Mesenchymal stem cell (in vitro differentiated cells and primary cell): ENCODE data around the gene TNFAIP2.

Source experiments
- DNase-seq: peaks from one replicate; pipeline ENCODE4 v3.0.0-alpha.2; 2013
- H2AFZ ChIP-seq: one replicate; pipeline ENCODE4 v1.6.1; 2013; ENCODE audit warnings: low read depth, mild to moderate bottlenecking, control low read depth, inconsistent platforms, low read length, moderate library complexity
- H2AK5ac ChIP-seq: 2 replicates; pipeline ENCODE4 v1.6.1; 2013; ENCODE audit warnings: low read length, moderate library complexity, mild to moderate bottlenecking, inconsistent platforms; ENCODE audit not compliant: severe bottlenecking
- H2BK120ac ChIP-seq: one replicate; pipeline ENCODE4 v1.6.1; 2013; ENCODE audit warnings: low read depth, mild to moderate bottlenecking, inconsistent platforms, low read length, moderate library complexity
- H2BK12ac ChIP-seq, 2 experiments: one replicate each; pipeline ENCODE4 v1.6.1; 2013; ENCODE audit warnings: inconsistent platforms in 2 of 2, low read length in 2 of 2, mild to moderate bottlenecking in 2 of 2, moderate library complexity in 2 of 2, control low read depth in 1 of 2
- H2BK15ac ChIP-seq: one replicate; pipeline ENCODE4 v1.6.1; 2013; ENCODE audit warnings: mild to moderate bottlenecking, low read depth, inconsistent platforms; ENCODE audit not compliant: poor library complexity, severe bottlenecking
- H2BK5ac ChIP-seq: 2 replicates; pipeline ENCODE4 v1.6.1; 2013; ENCODE audit warnings: low read depth, mild to moderate bottlenecking, low read length, control low read depth, inconsistent platforms; ENCODE audit not compliant: poor library complexity, severe bottlenecking
- H3K14ac ChIP-seq, 2 experiments: one replicate each; pipeline ENCODE4 v1.6.1; 2013; ENCODE audit warnings: inconsistent platforms in 2 of 2, low read length in 2 of 2, control low read depth in 1 of 2, mild to moderate bottlenecking in 1 of 2, moderate library complexity in 1 of 2
- H3K18ac ChIP-seq, 2 experiments: one replicate each; pipeline ENCODE4 v1.6.1; 2013; ENCODE audit warnings: inconsistent platforms in 2 of 2, low read length in 2 of 2, control low read depth in 1 of 2, low read depth in 1 of 2, mild to moderate bottlenecking in 1 of 2
- H3K23ac ChIP-seq, 2 experiments: one replicate each; pipeline ENCODE4 v1.6.1; 2013; ENCODE audit warnings: inconsistent platforms in 2 of 2, low read length in 2 of 2, mild to moderate bottlenecking in 2 of 2, moderate library complexity in 2 of 2, control low read depth in 1 of 2
- H3K27ac ChIP-seq: 2 replicates; pipeline ENCODE4 v1.5.1; 2013; ENCODE audit warnings: mild to moderate bottlenecking, moderate library complexity, low read length, control low read depth, inconsistent platforms; ENCODE audit not compliant: poor library complexity, severe bottlenecking
- H3K27me3 ChIP-seq, 2 experiments: 2 replicates each; pipeline versions ENCODE4 v1.6.1 to v1.7.0; 2013; ENCODE audit warnings: low read length in 2 of 2, mild to moderate bottlenecking in 2 of 2, moderate library complexity in 2 of 2, control low read depth in 1 of 2, inconsistent platforms in 1 of 2; ENCODE audit not compliant: control insufficient read depth in 1 of 2, insufficient read depth in 1 of 2
- H3K36me3 ChIP-seq, 2 experiments: 2 replicates each; pipeline versions ENCODE4 v1.6.1 to v1.7.0; 2013; ENCODE audit warnings: low read length in 2 of 2, control low read depth in 1 of 2, inconsistent platforms in 1 of 2, low read depth in 1 of 2, mild to moderate bottlenecking in 1 of 2; ENCODE audit not compliant: insufficient read depth in 2 of 2, control insufficient read depth in 1 of 2
- H3K4ac ChIP-seq, 2 experiments: one replicate each; pipeline ENCODE4 v1.6.1; 2013; ENCODE audit warnings: inconsistent platforms in 2 of 2, low read length in 2 of 2, mild to moderate bottlenecking in 2 of 2, moderate library complexity in 2 of 2, control low read depth in 1 of 2, low read depth in 1 of 2
- H3K4me1 ChIP-seq: 2 replicates; pipeline ENCODE4 v1.6.1; 2013; ENCODE audit warnings: low read depth, low read length, control low read depth; ENCODE audit not compliant: control insufficient read depth, insufficient read depth
- H3K4me2 ChIP-seq: 2 replicates; pipeline ENCODE4 v1.6.1; 2013; ENCODE audit warnings: low read length, mild to moderate bottlenecking, inconsistent platforms; ENCODE audit not compliant: poor library complexity, severe bottlenecking
- H3K4me3 ChIP-seq, 2 experiments: 2 replicates each; pipeline versions ENCODE4 v1.5.1 to v1.7.0; 2013; ENCODE audit warnings: low read length in 2 of 2, mild to moderate bottlenecking in 2 of 2, control low read depth in 1 of 2, low read depth in 1 of 2; ENCODE audit not compliant: insufficient read depth in 1 of 2
- H3K79me1 ChIP-seq: replicated peaks from 2 replicates; pipeline ENCODE4 v1.6.1; 2013; ENCODE audit warnings: mild to moderate bottlenecking, control low read depth, low read length, inconsistent platforms; ENCODE audit not compliant: poor library complexity, severe bottlenecking
- H3K9ac ChIP-seq: 2 replicates; pipeline ENCODE4 v1.7.0; 2013; ENCODE audit warnings: mild to moderate bottlenecking, low read length, moderate library complexity
- H3K9me3 ChIP-seq: 2 replicates; pipeline ENCODE4 v1.7.0; 2013; ENCODE audit warnings: mild to moderate bottlenecking, low read length; ENCODE audit not compliant: control insufficient read depth
- H4K8ac ChIP-seq: one replicate; pipeline ENCODE4 v1.6.1; 2013; ENCODE audit warnings: inconsistent platforms, mild to moderate bottlenecking, low read length, moderate library complexity
- H4K91ac ChIP-seq: one replicate; pipeline ENCODE4 v1.6.1; 2013; ENCODE audit warnings: mild to moderate bottlenecking, low read length, inconsistent platforms
- WGBS: methylation state at CpG from one replicate; pipeline ENCODE4 v1.1.7; 2013; ENCODE audit warnings: mixed read lengths; 5-methylcytosine and 5-hydroxymethylcytosine counted together

The TNFAIP2 gene

GRCh38 chr14:103096387-103096786 is 26.9 kb upstream of the TNFAIP2 start:
- H3K27ac ChIP-seq: no peak overlapping the region
- no peak overlapping the region for H2BK12ac ChIP-seq
- H3K18ac ChIP-seq: no peak overlapping the region
- H3K79me1 ChIP-seq: no peaks in the 10 kb centered on the region
- H3K23ac ChIP-seq: no peak overlapping the region
- 70% methylated on average over 4 of the region's 4 CpGs for WGBS
- no peak overlapping the region for H4K8ac ChIP-seq
- no peak overlapping the region for H3K4ac ChIP-seq
- peaks cover 3 to 10% of the 10 kb centered on the region in 2 experiments for H3K27me3 ChIP-seq
- H2AK5ac ChIP-seq: no peak overlapping the region
- DNase-seq: no peak
- no peaks in the 10 kb centered on the region for H3K9me3 ChIP-seq
- H3K14ac ChIP-seq: no peak overlapping the region
- no peak overlapping the region for H2BK15ac ChIP-seq
- no peak overlapping the region for H4K91ac ChIP-seq
- no peak overlapping the region for H2BK120ac ChIP-seq
- H3K9ac ChIP-seq: no peak overlapping the region
- H3K4me2 ChIP-seq: no peak overlapping the region
- H3K4me3 ChIP-seq: no peak overlapping the region
- H3K36me3 ChIP-seq: no peaks in the 10 kb centered on the region
- no peak overlapping the region for H2AFZ ChIP-seq
- H3K4me1 ChIP-seq: peaks cover 12% of the 10 kb centered on the region
- H2BK5ac ChIP-seq: no peak overlapping the region

GRCh38 chr14:103097244-103097993 is 25.8 kb upstream of the TNFAIP2 start:
- peaks cover 6% of the 10 kb centered on the region for H3K4me1 ChIP-seq
- 89% methylated on average over 26 of the region's 26 CpGs for WGBS
- no peak overlapping the region for H3K23ac ChIP-seq
- no peak overlapping the region for H3K18ac ChIP-seq
- no peak for DNase-seq
- no peak overlapping the region for H3K4me3 ChIP-seq
- peak overlapping the region in 1 of 2 experiments; percentile 67 for H2BK12ac ChIP-seq
- H4K8ac ChIP-seq: no peak overlapping the region
- H3K4ac ChIP-seq: no peak overlapping the region
- no peaks in the 10 kb centered on the region for H3K9me3 ChIP-seq
- no peaks in the 10 kb centered on the region for H3K79me1 ChIP-seq
- no peak overlapping the region for H3K27ac ChIP-seq
- no peak overlapping the region for H4K91ac ChIP-seq
- no peaks in the 10 kb centered on the region for H3K36me3 ChIP-seq
- no peak overlapping the region for H2BK15ac ChIP-seq
- no peak overlapping the region for H2AFZ ChIP-seq
- no peak overlapping the region for H2AK5ac ChIP-seq
- no peak overlapping the region for H3K9ac ChIP-seq
- H3K14ac ChIP-seq: no peak overlapping the region
- H3K27me3 ChIP-seq: peaks cover 3 to 20% of the 10 kb centered on the region in 2 experiments
- H2BK120ac ChIP-seq: no peak overlapping the region
- H3K4me2 ChIP-seq: no peak overlapping the region
- no peak overlapping the region for H2BK5ac ChIP-seq

GRCh38 chr14:103097994-103098957 is 25.0 kb upstream of the TNFAIP2 start:
- H3K23ac ChIP-seq: no peak overlapping the region
- H3K4me3 ChIP-seq: no peak overlapping the region
- peaks cover 3 to 27% of the 10 kb centered on the region in 2 experiments for H3K27me3 ChIP-seq
- no peak overlapping the region for H4K8ac ChIP-seq
- no peak overlapping the region for H2AFZ ChIP-seq
- H3K27ac ChIP-seq: no peak overlapping the region
- H2AK5ac ChIP-seq: no peak overlapping the region
- no peak overlapping the region for H3K14ac ChIP-seq
- no peaks in the 10 kb centered on the region for H3K9me3 ChIP-seq
- no peaks in the 10 kb centered on the region for H3K36me3 ChIP-seq
- H2BK5ac ChIP-seq: no peak overlapping the region
- H2BK12ac ChIP-seq: no peak overlapping the region
- 88% methylated on average over 27 of the region's 31 CpGs for WGBS
- H2BK120ac ChIP-seq: no peak overlapping the region
- no peak overlapping the region for H3K4ac ChIP-seq
- H3K4me2 ChIP-seq: no peak overlapping the region
- H3K9ac ChIP-seq: no peak overlapping the region
- no peak for DNase-seq
- no peaks in the 10 kb centered on the region for H3K79me1 ChIP-seq
- H2BK15ac ChIP-seq: no peak overlapping the region
- no peak overlapping the region for H3K18ac ChIP-seq
- peaks cover 6% of the 10 kb centered on the region for H3K4me1 ChIP-seq
- no peak overlapping the region for H4K91ac ChIP-seq
